GM21381 (cell line): ENCODE results near the gene CLIP2.
A peak's percentile ranks its signal among the peaks of the same experiment; 100 is the strongest.

ENCODE experiments used
- ATAC-seq: cut with Tn5 transposase; IDR thresholded peaks from one replicate; pipeline ENCODE4 v1.9.1; 2021; ENCODE audit warnings: mild to moderate bottlenecking, moderate library complexity; ENCODE audit not compliant: unreplicated experiment

Gene CLIP2

DNA sequence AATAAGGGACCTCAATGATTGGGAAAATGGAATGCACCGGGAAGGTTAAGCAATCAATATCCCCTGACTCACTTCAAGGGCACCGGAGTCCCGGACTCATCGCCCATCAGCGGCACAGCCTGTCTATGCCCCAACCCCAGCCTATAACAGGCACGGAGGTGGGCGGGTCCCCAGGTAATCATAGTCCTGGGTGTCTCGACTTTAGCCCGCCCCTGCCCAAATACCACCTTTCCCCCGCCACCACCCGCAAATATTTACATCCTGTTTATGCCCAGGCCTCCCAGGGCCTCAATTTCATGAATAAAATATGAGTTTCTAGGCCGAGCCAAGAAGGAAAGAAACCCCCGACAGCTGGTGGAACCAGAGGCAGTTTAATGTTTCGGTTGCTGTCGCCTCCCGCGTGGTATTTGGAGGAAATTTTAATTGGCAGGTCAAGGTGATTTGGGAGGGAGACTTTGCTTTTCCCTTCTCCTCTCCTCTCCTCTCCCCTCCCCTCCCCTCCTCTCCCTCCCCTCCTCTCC, 19.4 kb upstream of the CLIP2 start:
- ATAC-seq = peak; percentile 28

DNA sequence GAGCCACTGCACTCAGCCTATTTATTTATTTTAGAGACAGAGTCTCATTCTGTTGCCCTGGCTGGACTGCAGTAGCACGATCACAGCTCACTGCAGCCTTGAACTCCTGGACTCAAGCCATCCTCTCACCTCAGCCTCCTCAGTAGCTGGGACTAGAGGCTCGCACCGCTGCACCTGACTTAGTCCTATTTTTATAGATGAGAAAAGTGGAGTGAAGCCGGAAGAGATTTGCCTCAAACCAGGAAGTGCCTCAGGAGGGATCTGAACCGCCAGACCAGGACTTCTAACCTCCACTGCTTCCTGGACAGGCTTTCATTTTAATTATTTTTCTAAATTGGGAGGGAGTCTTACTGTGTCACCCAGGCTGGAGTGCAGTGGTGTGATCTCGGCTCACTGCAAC, 17.5 kb upstream of the CLIP2 start:
- ATAC-seq = no peak

DNA sequence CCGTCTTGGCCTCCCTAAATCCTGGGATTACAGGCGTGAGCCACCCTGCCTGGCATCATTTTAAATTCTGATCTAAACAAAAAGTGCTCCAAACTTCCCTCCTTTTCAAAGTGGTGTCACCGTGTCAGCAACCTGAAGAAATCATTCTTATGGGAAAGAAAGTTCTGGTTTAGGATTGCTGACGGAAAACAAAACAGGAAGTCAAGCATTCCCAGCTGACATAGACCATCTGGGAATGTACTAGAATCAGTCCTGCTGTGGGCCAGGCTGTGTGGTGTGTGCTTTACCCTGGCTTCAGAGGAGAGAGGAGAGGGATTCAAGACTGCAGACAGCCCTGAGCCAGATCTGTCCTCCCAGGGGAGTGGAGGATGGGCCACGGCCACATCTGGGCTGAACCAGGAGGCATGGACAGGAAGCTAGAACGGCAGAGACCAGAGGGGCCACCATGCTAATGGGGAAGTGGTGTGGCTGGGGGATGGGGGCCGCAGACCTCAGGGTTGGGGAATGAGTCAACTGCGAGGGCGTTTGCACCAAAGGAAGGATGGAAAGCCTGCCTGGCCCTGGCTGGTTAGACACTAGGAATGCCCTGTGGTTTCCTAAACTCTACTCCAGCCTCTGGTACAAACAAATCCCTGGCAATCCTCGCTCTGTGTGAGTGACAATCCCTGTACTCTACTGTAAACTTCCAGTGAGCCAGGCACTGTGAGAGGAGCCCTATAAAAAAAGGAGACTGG, 16.7 kb upstream of the CLIP2 start:
- peak; percentile 66 for ATAC-seq

DNA sequence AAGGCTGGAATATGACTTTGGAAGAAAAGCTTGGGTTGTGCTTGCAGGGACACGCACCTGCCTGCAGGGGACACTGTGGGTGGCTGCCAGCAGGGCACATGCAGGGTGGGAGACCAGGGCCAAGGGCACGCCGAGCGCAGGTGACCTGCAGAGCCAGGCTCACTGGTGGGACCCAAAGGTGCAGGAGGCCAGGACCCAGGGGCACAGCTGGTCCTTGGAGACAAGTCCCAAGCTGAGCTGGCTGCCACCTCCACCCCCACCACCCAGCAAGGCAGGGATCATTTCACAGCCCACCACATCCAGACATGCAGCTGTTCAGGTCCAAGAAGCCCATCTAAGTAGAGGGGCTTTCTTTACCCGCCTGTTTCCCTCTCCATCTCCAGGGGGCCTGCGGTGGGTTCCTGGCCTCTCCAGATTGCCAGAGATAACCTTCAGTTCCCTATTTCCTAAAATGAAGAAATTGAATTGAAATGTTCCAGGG, 13.8 kb upstream of the CLIP2 start:
- ATAC-seq = no peak

DNA sequence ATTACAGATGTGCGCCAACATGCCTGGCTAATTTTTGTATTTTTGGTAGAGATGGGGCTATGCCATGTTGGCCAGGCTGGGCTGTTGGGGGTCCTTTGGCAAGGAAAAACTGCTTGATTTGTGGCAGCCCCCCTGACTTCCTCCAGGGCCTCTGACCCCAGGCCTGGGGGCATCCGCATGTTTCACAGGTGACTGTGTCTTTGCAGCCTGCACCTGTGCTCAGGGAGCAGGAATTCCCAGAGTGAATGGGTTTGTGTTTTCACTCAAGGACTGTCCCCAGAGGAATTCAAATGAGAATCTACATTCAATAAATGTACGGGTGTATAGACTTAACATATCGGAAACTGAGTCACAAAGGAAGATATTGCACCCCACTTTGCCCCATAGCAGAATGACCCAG, 11.6 kb upstream of the CLIP2 start:
- no peak for ATAC-seq

DNA sequence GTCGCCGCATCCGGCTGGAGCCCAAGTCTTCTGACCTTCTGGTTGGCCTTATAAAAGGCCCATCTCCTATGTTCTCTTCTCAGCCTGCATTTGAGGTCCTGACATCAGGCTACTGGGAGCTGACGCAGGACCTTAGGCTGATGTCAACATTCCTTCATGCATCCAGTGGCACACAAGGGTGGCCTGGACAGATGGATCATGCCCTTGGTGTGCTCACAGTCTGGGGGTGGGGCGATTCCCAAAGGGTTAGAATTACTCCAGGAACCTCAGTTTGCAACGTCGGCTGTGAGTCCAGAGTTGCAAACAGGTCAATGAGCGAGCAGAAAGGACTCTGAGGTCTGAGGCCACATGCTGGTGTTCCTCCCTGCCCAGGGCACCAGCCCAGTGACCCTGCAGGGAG, 8.2 kb upstream of the CLIP2 start:
- ATAC-seq = no peak

DNA sequence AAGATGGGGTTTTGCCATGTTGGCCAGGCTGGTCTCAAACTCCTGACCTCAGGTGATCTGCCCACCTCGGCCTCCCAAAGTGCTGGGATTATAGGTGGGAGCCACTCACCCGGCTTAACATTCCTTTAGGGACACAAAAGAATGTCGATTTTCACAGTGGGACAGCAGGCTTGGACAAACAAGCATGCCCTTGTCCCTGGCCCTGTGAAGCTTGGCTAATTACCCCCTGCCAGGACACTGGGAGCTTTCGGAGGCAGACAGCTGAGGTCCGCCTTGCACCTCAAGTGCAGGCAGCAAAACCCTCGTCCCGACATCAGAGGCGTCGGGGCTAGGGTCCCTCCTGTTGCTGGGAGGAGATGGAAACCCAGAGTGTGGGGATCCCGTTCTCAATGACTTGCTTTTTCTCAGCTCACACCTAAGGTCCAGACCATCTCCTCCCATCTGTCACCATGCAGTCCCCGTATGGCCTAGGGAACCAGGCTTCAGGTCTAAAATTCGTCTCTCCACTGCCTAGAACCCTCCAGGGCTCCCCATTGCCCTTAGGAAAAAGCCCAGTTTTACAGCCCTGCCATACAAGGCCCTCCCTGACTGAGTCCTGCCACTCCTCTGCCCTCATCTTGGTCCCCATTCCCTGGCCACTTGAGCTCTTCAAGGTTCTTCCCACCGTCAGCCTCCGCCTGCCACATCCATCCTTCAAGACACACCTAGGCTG, 6.3 kb upstream of the CLIP2 start:
- ATAC-seq = no peak

DNA sequence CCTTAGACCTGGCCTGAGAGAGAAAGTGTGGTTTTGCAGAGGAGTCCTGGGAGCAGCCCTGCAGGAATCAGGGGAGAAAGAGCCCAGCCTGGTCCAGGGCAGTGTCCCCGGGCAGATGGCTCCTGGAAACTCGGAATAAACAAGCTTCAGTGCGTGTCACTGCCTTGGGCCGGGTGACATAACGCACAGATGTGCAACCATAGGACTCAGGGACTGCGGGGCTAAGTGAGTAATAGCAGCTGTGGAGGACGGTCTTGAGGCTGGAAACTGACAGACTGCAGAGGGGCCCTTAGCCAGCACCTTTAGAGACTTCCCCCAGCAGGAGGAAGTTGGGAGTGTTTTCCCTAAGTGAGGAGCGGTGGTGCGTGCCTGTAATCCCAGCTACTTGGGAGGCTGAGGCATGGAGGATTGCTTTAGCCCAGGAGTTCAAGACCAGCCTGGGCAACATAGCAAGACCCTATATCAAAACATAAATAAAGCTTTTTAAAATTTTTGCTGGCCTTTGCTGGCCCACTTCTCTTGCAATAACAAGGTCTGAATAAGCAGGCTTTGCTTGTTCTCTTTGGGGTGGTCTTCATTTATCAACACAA, 5.3 kb upstream of the CLIP2 start:
- no peak for ATAC-seq

DNA sequence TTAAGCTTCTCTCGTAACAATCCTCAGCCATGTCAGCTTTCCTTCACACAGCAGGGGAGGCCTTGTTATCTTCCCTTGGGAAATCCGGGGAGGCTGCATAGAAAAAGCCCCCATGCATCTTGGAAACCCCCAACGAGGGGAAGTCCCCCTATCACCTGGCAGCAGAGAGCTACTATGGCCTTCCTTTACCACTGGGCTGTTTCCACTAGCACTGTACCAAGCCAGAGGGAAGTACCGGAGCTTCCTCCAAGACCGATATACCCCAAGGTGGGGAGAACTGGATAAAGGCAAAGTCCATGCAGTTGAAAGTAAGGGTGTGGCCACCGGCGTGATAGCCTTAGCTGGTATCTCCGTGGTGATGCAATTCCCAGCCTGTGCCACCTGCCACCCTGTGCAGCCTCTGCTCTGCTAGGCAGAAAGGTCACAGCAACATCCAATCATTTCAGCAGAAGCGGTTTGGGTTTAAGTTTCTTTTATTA, 4.4 kb upstream of the CLIP2 start:
- ATAC-seq = peak; percentile 35

DNA sequence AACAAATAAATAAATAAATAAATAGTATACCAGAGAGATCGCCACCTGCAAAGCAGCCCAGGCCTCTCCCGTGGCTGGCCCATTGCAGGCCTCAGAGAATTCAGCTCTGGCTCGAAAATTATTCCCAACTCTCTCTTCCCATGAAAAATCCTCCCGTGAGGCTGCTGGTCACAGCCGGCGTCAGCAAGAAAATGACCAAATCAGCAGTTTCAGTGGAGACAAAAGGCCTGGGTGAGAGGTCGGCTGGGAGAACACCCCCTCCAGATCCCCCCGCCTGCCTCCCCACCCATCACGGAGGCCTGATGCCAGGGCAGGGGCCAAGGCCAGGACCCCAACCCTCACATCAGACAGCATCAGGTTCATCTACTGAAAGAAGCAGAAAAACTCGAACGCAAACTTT, 3.1 kb upstream of the CLIP2 start:
- ATAC-seq = no peak

DNA sequence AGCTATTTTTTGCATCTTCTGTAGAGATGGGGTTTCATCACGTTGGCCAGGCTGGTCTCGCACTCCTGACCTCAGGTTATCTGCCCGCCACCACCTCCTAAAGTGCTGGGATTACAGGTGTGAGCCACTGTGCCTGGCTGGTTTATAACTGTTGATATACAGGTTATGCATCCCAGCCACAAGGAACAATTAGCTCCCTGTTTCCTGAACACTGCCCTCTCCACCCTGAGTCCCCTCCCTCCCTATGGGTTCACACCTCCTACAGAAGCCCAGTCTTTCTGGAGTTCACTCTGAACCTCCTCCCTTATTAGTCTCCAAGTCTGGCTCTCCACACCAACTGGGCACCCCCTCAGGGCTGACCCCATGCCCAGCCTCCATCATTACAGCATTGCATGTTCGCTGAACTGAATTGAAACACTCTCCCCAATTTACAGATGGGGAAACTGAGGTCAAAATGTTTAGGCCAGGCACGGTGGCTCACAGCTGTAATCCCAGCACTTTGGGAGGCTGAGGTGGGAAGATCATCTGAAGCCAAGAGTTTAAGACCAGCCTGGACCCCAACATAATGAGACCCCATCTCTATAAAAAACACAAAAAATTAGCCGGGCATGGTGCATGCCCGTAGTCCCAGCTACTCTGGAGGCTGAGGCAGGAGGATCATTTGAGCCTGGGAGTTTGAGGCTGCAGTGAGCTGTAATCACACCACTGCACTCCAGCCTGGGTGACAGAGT, 1.7 kb upstream of the CLIP2 start:
- no peak for ATAC-seq

DNA sequence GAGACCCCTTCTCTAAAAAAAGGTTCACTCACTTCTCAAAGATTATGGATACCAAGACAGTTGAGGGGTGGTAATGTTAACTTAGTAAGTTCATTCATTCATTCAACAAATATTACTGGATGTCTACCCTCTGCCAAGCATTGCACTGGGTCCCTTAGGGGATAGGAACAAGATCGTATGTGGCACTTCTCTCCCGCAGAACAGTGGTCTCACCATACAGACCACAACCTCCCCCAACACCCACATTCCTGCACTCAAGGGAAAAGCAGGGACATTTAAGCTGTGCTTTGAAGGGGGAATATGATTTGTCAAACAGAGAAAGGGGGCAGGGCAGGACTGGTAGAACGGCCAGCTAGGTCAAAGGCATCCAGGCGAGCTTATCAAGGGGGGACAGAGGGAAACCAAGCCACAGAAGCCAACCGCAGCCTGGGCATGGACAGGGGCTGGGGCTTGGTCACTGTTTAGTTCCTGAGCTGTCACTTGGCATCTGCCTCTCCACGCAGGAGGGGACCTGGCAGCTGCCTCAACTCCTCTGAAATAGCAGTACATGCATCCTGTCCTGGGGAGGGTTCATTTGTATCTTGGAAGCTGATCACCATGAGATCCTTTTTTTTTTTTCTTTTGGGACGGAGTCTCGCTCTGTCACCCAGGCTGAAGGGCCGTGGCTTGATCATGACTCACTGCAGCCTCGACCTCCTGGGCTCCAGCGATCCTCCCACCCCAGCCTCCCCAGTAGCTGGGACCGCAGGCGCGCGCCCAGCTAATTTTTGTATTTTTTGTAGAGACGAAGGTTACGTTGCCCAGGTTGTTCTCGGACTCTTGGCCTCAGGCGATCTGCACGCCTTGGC, 949 bp upstream of the CLIP2 start:
- no peak for ATAC-seq

DNA sequence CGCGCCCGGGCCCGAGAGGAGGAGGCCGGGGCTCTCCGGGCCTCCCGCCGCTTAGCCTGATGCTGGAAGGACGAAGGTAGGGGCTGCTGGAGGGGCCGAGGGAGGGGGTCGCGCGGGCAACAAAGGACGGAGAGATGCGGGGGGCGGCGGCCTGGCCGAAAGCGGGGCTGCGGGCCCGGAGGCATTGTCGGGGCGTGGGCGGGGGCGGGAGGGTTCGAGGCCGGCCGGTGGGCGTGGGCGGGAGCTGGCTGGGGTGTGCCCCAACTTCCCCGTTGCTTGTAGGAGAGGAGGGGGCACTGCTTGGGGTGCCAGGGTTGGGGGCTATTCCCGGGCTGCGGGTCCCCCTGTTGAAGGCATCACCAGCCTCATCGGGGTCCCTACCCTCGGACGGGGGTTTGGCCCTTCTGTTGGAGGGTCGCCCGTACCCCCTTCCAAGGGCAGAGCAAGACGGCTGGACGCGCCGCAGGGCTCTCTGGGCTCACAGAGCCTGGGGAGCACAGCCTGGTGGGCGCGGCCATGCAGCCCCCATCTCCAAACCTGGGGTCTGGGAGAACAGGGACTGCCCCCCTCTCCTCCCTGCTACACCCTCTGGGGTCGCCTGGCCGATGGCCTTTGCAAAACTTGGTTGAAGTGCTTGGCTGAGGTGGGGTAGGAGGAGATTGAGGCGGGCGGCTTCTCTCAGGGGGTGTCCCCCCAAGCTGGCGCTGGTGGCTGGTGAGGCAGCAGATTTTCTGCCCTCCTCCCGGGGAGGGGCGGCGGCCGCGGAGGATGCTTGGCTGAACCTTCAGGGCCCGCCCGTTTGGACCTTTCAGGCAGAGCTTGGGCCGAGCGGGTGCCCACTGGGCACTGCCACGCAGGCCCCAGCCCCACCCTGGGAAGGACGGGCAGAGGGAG, 699 bp downstream of the CLIP2 start:
- no peak for ATAC-seq

DNA sequence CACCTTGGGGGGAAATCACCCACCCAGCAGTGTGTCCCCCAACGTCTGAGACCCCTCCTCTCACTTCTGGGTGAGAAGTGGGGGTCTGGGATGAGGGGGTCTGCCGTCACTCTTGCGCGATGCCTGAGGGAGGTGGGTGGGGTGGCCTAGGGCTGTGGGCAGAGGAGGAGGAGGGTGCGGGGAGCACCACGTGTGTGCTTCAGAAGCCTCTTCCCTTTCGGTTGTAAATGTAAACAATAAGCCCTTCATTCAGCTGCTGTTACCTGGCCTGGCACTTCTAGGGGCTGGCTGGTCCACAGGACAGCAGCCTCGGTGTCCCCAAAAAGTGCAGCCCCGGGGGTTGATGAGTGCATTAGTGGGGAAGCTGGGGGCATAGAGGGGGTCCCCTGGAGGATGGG, 1.3 kb downstream of the CLIP2 start:
- no peak for ATAC-seq

DNA sequence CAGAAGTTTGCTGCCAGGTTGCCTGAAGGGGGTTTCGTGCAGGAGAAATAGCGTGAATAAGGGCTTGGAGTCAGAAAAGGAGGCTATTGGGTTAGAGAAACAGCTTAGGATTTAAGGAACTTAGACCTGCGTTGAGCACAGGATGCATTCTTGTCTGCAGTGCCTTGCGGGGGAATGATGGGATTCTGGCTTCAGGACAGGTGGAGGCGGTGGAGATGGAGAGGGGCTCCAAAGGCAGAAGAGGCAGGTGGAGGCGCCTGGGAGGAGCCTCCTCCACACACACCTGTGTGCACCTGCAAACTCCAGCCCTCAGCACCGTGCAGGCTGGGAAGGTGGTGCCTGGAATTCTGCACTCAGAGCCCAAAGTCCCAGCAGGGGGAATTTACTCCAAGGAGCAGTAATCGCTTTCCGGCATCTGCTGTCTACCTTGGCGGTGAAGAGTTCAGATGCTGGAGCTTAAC, 1.8 kb downstream of the CLIP2 start:
- no peak for ATAC-seq

DNA sequence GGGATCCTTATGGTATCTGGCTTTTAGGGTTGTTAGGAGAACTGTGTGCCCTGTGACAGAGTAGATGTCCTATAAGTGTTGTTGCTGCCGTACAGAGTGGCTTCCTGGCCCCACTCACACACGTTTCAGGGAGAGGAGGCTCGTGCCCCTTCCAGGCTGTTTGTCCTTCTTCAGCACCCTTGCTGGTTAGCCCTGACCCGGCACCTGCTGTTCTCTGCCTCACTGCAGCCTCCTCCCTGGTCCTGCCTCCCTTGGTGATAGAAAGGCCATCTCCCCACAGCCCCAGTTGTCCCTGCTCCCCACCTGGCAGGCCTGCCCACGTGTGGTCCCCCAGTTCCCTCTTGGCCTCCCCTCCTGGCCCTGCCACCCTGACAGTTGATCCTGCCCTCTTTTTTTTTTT, 2.3 kb downstream of the CLIP2 start:
- no peak for ATAC-seq

DNA sequence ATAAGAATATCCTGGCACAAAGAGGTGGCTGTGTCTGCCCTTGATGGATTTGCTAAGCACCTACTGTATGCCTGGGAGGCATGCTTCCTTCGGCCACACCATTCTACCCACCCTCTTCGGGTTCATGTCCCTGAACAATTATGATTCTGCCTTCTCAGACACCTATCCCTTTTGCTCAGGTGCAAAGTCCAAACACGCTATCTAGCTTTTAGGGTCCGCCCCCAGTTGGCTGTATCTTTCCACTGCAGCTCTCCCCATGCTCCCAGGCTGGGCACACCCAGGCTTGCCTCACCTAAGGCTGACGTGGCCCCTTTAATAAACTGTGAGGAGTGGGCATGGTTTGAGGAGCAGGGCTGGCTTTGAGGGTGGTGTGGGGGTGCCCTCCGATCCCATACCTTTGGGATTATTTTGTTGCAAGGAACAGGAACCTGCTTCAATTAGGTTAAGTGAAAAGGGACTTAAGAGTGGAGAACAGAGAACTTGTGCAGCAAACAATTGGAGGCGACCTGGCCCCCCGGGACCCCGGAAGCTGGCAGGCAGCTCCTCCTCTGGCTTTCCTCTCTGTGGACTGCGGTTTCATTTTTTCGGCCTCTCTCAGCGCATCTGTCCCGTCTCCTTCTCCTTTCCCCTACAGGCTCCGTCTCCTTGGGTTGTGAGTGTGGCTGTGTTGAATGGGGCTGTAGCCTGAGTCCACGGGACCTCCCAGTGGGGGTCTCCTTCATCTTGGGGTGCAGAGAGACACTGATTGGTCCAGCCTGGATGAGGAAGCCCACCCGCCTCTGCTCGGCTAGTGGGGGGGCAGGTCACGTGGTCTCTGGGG, 3.8 kb downstream of the CLIP2 start:
- no peak for ATAC-seq

DNA sequence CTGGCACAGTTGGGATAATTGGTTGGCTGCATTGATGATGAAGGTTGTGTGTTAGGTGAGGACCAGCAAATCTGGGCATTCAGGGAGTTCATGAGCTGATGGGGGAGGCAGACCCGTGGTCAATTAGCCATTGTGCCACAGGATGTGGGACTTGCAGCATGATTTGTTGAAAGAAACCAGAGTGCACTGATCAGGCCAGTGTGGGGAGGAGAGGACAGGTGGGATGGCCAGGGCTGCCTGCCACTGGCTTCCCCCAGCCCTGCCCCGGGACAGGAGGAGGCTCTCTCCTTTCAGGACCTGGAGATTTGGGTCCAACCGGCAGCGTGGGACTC, 4.3 kb downstream of the CLIP2 start:
- ATAC-seq = no peak
